ENCODE data around the gene VEGFC.

Gene VEGFC

DNA sequence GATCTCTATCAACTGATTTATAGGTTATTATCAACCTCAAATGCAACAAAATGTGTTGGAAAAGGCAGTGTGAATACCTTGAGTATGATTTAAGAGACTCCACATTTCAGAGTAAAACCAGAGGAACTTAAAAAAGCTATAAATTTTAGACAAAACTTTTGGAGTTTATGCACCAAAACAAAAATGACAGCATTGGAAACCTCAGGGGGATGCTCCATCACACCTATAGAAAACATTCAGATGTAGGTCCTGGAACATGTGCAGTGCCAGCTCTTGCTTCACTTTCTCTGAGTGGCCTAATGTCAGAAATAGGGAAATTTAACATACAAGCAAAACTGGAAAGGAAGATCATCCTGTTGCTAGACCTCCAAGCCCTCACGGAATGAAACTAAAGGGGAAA is 5.8 kb upstream of the VEGFC start:
- DNase-seq (ENCODE audit: low spot score): no peak

DNA sequence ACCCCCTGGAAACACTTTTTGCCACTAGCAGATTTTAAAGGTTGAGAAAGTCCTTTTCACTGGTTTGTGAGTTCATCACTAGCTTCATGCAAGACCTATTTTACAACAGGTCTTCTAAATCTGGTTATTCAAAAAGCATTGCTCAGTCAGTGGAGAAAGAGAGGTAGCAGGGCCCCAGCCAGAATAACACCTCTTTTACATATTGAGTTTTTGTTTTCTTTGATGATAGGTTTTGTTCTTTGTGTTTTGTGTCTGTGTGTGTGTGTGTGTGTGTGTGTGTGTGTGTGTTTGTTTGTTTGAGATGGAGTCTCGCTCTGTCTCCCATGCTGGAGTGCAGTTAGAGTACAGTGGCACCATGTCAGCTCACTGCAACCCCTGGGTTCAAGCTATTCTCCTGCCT is 2.7 kb upstream of the VEGFC start:
- DNase-seq (ENCODE audit: low spot score): no peak

DNA sequence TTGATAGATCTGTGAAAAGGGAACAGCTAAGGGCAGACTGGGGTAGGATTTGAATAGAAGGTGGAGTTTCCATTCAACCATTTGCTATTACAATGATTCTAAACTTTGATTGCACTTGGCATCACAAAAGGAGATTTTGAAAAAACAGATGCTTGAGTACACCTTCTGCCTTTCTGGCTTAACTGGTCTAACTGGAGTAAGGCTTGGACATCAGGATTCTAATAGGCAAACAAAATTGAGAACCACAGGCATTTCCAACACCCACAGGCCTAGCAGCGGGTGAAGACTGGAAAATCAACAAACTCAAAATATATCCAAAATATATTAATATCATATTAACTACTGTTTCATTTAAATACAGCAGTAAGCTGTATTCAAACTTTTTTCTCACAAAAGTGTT is 1.9 kb upstream of the VEGFC start:
- DNase-seq (ENCODE audit: low spot score): no peak

DNA sequence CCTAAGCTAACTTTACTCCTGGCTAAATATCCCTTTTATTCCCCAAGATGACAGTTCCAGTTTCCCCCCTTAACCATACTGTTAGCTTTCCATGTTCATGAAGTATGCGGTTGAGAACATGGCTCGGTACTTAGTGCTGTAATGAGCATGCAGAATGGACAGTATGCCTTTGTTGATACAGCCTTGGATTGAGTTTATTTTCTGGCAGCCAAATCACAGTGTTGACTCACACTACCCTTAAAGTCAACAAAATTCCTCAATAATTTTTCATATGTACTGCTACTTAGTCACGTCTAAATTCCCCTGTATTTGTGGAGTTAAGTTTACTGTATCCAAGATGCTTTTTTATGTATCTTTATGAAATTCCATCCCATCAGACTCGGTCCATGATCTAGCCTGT is 1.4 kb upstream of the VEGFC start:
- DNase-seq (ENCODE audit: low spot score): peak; percentile 56

DNA sequence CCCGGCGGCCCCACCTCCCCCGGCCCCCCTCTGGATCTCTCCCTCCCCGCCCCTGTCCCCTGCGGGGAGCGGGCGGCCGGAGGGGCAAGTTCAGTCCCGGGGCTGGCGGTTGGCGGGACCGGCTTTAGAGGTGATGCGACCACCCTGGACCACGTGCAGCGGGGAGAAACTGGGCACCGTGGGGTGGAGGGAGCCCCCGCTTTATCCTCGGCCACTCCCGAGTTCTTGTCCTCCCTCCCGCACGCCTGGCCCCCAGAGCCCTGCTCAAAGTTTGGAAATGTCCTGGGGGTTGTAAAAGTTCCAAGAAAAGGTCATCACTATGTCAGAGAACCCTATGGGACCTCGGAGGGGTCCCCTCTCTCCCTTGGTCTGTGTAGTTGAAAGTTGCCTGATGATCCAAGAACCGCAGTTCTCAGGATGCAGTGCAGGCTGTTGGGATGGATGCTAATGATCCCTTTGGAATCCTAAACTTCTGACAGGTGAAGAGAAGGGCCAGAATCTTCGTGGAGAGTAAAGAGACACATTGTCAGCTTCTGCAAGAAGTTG is 411 bp upstream of the VEGFC start:
- DNase-seq (ENCODE audit: low spot score): no peak

DNA sequence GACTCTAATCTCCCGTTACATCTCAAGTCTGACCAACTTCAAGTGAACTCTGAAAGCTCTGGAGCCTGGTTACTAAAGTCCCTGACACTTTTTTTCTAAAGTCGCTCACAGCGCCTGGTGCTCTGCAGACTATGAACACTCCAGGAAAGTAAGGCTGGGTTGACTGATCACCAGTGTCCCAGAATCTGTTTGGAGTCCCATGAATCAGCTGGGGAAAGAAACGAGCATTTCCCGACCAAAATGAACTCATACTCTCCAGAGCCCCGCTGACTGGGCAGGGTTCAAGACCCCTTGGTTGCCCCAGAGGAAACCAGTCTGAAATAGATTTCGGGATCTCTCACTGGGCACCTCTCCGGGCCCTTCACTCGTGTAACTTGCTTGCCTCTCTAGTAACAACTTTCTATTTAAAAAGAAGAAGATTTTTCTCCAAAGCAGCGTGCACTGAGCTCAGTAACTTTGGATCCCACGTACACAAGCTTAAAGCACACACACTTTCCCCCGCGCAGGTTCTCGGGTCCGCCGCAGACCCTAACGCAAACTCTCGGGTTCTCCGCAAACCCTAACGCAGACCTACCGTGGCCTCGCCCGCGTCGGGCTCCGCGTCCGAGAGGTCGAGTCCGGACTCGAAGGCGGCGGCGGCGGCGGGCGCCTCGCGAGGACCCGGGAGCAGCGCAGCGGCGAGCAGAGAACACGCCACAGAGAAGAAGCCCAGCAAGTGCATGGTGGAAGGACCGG is 964 bp downstream of the VEGFC start:
- DNase-seq (ENCODE audit: low spot score): peak; percentile 68

DNA sequence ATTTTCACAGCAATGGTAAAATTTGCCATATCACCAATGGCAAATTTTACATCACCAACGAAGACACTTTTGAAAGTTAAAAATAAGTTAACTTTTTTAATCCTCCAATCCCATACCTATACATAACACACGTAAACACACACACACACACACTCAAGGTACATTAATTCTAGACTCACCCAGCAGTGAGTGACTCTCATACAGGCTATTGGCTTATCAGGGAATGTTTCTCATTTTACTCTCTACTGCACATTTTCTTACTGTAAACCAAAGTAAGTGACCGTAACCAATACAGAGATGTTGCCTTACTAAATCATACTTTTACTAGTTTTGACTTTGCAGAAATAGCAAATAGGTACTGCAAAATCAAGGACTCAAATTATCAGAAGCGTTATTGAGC is 2.3 kb downstream of the VEGFC start:
- no peak for DNase-seq (ENCODE audit: low spot score)

DNA sequence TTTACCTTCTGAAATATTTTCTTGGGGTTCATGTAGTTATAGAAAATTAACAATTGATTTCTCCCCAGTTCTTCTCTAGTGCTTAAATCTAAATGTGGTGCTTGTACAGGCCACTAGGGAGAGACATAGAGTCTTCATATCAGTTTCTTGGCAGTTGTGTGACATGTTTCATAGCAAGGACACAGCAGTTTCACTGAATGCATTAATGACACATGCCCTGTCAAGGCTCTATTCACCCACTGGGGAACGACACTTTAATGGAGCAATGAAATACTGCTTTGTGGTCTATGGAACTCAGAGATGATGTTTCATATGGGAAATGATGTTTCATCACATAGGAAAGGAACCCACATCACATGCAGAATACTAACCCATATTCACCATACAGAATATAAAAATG is 2.8 kb downstream of the VEGFC start:
- peak; percentile 81 for DNase-seq (ENCODE audit: low spot score)

DNA sequence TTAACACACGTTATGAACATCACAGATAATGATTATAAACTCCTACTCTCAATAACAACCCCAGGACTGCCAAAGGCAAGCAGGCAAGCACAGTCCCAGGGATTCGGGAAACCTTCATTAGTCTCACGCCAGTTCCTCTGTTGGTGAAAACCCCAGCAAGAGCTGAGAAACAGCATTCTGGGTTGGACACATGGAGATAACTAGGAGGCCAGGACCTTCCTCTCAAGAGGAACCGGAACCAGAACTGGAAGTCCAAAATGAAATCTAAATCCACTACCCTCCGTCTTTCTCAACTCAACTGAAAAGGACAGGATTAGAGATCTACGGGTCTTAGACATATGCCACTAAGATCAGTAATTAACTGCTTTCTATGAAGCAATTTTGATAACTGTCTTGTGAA is 3.8 kb downstream of the VEGFC start:
- no peak for DNase-seq (ENCODE audit: low spot score)

DNA sequence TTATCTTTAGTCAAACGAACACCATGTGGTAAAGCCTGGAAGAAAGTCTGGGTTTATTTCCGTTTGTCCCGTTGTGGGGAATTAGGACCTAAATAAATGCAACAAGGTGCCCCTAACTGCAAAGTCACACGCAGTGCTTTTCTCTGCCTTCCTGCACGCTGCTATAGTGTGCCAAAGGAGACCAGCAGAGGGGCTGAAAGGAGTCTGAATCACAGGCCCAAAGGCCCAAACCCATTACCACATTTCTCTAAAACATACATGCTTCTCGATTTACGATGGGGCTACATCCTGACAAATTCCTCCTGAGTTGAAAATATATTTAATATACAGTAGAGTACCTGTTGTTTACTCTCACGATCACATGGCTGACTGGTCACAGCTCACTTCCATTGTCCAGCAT is 4.5 kb downstream of the VEGFC start:
- DNase-seq (ENCODE audit: low spot score): no peak

DNA sequence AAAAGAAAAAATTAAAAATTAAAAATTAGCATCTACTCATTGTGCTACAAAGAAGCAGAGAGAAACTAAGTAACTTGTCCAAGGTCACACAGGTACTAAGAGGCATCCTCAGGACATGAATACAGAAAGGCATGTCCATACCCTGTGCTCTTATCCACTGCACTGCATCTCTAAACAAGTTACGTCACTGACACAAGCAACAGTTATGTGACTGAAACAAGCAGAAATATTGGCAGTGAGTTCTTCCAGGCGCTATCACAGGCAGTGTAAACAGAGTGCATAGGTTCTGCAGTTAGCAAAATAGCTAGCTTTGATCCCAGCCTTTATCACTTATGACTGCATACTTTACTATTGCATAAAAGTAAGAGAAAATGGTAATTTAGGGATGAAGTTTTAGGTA is 7.9 kb downstream of the VEGFC start:
- no peak for DNase-seq (ENCODE audit: low spot score)

DNA sequence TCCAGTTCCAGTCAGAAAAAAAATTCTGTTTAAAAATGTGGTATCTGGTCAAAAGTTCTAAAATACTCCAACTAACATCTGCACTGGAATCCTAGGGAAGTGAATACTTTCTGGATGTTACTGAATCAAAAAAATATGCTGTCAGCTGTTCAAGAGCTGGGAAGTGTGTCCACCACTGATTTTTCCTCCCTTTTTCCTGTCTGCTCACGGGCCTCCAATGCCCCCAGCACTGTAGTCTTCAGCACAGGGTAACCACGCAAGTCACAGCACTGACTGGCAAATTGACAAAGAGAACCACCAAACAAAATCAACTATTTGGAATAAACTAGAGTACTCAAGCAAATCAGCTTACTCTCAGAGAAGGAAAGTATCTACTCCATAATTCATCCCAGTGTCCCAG is 9.9 kb downstream of the VEGFC start:
- no peak for DNase-seq (ENCODE audit: low spot score)

DNA sequence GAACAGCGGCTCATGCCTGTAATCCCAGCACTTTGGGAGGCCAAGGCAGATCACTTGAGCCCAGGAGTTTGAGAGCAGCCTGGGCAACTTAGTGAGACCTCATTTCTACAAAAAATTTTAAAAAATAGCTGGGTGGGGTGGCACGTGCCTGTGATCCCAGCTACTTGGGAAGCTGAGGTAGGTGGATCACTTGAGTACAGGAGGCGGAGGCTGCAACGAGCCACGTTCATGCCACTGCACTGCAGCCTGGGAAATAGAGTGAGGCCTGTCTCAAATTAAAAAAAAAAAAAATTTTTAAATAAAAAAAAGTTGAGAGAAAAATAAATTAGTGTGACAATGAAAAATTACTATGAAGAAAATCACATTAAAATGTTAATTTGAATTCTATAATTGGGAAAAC is 10.5 kb downstream of the VEGFC start:
- DNase-seq (ENCODE audit: low spot score): no peak

DNA sequence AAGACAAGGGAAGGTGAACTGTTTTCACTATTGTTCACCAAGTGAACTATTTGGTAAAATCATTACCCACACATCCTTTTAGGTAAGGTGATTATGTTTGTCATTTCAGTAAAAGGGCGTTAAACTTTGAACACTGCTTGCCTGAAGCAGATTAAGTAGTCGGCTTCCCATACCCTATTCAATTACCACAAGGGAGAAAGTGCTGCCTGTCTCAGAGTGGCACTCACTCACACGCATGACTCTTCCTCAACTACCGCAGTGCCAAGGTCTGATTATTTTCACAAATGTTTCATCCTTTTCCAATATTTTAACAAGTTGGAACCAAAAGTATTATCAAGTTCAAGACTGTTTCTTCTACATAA is 11.0 kb downstream of the VEGFC start:
- DNase-seq (ENCODE audit: low spot score): no peak

DNA sequence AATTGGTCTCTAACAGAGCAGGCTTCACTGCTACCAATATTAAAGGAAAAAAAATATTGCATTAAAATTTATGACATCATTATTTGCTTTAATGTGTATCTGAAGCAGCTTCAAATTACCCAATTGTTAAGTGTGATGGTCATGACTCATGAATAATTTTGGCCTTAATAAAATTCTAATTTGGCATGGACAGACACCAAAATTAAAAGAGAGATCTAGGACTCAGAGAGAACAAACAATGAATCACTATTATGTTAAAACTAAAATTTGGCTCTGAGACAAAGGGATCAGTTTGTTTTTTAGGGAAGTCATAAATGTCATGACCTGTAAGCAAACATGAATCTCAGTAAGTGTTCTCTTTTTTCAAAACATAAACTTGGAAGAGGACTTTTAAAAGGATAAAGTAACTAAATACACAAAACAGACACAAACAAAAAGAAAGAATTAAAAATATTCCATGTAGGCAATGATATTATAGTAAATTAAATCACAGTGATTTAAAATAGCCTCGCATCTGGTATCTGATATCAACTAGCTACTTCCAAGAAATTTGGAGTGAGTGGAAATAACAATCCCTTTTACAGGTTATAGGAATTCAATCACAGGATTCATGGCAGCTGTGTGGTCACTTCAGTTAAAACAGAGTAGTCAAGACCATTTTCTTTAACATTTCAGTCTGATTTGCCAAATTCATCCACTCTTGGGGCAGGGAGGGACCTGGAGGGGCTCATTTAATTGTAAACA is 11.6 kb downstream of the VEGFC start:
- no peak for DNase-seq (ENCODE audit: low spot score)

DNA sequence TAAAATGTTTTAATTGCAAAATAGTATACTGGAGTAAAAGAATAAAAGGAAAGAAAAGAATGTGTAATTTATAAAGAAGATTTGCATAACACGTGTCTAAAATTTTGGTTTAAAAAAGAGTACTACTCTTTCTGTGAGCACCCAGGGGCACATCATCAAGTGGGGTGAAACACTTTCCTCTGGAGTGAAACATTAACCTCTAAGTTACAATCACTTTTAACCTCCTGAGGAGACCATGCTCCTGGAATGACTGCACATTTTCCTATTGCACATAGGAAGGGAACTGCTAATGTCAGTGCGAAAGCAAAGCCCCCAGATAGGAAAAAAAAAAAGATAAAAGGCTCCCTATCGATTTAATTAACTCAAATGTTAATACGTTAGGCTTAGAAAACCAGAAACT is 13.3 kb downstream of the VEGFC start:
- DNase-seq (ENCODE audit: low spot score): peak; percentile 30

DNA sequence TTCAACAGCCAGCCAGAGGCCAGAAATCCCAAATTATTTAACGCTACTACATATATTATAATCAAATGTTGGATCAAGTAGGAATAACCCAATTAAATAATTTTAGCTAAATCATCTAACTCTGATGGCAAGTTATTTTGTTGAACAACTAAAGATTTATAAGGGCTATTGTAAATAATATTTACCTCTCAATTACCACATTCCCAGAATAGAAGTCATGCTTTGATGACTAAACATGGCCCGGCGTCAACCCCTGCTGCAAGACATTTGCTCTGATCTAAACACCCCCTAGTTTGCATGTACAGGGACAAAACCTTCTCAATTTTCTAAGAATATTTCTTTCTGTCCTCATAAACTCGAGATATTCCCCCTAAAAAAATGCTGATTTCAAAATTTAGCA is 14.2 kb downstream of the VEGFC start:
- DNase-seq (ENCODE audit: low spot score): peak; percentile 50

DNA sequence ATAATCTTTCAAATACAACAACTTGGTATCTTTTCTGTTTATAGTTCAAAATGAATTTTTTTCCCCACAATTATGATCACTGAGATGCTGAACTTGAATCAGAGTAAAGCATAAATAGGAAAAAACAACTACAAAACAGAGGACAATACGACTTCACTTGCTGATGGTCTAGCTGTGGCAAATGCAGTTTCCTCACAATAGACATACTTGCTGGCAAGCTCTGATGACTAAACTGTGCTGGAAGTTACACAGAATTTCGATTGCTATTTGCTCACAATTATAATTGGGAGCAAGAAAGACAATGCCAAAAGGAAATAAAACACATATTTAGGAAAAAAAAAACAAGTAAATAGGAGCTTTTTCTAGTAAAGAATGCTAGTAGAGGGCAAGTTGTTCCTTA is 14.7 kb downstream of the VEGFC start:
- DNase-seq (ENCODE audit: low spot score): peak; percentile 59

DNA sequence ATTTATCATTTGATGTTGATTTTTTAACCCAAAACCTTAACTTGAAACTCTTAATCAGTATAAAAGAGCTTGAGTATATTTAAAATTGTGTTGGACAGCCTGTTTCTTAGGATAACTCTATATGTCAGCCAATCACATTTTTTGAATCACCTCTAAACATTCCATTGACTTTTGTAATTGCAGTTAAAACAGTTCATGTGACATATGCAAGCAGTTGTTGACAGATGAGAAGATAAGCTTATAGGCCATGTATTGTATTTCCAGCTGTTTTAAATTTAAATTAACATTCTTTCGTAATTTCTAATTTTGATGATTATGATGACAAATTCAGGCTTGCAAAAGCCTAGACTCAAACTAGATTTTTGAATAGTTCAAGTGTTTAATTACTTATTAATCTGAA is 17.4 kb downstream of the VEGFC start:
- no peak for DNase-seq (ENCODE audit: low spot score)

DNA sequence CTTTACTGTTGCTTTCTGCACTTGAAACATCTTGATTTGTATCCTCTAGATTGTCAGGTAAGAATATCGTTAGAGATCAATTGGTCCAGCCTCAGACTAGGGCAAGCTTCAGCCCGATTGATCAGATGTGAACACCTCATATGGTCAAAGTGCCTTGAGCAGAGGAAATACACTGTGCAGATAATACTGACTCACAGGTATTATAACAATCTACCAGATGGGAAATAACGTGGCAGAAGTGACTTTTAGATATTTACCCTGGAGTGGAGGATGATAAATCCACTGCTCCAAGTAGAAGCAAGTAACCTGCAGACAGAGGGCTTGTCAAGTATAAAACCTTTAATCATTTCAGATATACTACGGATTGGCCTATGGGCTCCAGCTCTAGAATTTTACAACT is 17.9 kb downstream of the VEGFC start:
- no peak for DNase-seq (ENCODE audit: low spot score)

DNA sequence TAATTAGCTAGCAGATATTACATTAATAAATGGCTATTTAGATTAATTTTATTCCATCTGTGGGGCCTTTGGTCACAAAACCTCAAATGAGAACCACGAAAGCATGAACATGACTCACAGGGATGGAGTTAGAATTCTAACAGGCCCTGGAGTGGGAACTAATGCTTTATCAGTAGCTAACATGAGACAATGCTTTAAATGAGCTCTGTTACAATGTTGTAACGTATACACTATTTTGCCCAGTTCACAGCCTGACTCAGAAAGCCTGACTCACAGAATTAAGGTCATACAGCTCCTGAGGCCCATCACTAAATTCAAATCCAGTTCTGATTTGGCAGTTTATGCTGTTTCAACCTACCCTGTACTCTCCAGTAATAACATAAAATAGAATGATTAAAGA is 23.2 kb downstream of the VEGFC start:
- peak; percentile 88 for DNase-seq (ENCODE audit: low spot score)

DNA sequence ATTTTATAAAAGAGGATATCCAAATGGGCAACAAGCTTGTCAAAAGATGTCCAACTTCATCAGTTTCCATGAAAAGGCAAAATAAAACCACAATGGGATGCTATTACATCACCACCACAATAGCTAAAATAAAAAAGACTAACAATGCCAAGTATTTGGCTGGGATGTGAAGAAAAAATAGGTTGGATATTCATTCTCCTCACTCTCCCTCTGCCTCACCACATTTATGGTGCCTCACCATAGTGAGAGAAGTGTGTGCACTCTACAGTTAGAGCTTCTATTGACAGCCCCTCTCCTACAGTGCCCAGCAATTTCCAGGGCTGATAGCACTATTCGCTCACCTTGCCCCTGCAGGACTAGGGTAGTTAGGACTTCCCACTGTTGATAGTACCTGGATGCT is 25.5 kb downstream of the VEGFC start:
- DNase-seq (ENCODE audit: low spot score): no peak

DNA sequence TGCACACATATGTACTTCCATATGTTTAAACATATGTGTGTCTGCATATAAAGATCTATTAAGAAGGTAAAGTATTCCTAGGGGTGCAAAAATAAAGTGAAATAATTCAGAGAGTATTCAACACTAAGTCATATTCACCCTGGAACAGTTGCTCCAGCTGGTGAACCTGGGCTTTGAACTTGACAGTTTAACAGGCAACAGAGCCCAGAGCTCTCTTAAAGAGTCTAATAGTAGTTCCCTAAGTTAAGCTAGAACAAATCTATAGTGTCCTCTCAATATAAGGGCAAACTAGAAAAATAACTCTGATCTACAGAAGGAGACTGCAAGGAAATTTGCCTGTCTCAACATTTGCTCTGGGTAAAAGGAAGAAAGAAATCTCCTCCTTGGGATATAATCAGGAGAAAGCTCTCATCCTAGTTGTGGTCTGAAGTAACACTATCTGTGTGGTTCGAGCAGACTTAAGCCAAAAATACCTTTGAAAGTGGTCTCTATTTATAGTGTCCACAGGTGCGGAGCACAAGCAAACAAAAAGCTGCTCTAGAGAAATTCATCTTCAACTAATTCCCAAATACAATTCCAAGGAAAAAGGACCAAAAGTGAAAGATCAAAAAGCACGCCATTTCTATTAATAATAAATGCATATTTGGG is 29.9 kb downstream of the VEGFC start:
- no peak for DNase-seq (ENCODE audit: low spot score)

All from kidney tubule cell (primary cell).